KG1 (cell line): ENCODE data around the gene EARS2.

Experiments
- DNase-seq: peaks from one replicate; lab custom pipeline; 2025; lab: John Stamatoyannopoulos, UW

The EARS2 gene

DNA sequence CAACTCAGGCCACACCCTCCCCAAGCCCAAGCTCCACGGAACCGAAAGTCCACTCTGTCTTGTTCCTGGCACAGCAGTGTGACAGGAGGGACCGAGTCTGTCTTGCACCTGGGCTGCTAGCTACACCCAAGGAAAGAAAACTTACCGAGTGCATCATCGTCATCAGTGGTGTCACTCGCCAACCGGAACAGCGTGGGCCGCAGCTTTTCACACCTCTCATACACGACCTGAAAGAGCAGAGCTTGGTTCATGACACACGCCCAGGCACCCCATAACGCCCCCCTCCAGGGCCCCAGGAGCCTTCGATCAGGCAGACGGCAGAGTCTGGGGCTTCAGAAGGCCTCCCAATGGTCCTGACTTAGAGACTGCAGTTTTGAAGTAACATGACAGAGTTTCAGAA, 74.4 kb downstream of the EARS2 start:
- DNase-seq = no peak

- no peak for DNase-seq
Measured at GRCh38 chr16:23480257-23480656, 76.9 kb downstream of the EARS2 start.

GRCh38 chr16:23479138-23479537, 78.0 kb downstream of the EARS2 start:
- DNase-seq = no peak

GRCh38 chr16:23478566-23478965, 78.6 kb downstream of the EARS2 start:
- DNase-seq = no peak

GRCh38 chr16:23476289-23476688, 80.9 kb downstream of the EARS2 start:
- DNase-seq = no peak
